Activated CD8-positive, alpha-beta memory T cell treated with anti-CD3 and anti-CD28 coated beads for 48 hours (primary cell): ENCODE data around the gene RAB3IL1.

ENCODE experiments used
- DNase-seq, 3 experiments: peaks; one replicate each; pipeline ENCODE4 v3.0.0-alpha.2; 2020; ENCODE audit warnings: low read depth in 2 of 3, low spot score in 2 of 3

Gene RAB3IL1

GRCh38 chr11:61921446-61921845 lies 4.1 kb upstream of the RAB3IL1 start:
- DNase-seq: no peak

GRCh38 chr11:61919705-61920631 lies 2.6 kb upstream of the RAB3IL1 start:
- DNase-seq: no peak

GRCh38 chr11:61918938-61919704 lies 1.8 kb upstream of the RAB3IL1 start:
- no peak for DNase-seq

- no peak for DNase-seq
Measured at GRCh38 chr11:61918251-61918937, 1.0 kb upstream of the RAB3IL1 start.

- DNase-seq: no peak
Measured at GRCh38 chr11:61916737-61917333, 531 bp downstream of the RAB3IL1 start.

GRCh38 chr11:61914471-61915171 lies 2.7 kb downstream of the RAB3IL1 start:
- no peak for DNase-seq

GRCh38 chr11:61913699-61914395 lies 3.5 kb downstream of the RAB3IL1 start:
- DNase-seq: no peak

- no peak for DNase-seq
Measured at GRCh38 chr11:61912991-61913698, 4.2 kb downstream of the RAB3IL1 start.

GRCh38 chr11:61912530-61912898 lies 4.9 kb downstream of the RAB3IL1 start:
- no peak for DNase-seq

GRCh38 chr11:61911701-61912529 lies 5.5 kb downstream of the RAB3IL1 start:
- no peak for DNase-seq

- DNase-seq: no peak
Measured at GRCh38 chr11:61911128-61911700, 6.2 kb downstream of the RAB3IL1 start.

GRCh38 chr11:61910187-61911127 lies 6.9 kb downstream of the RAB3IL1 start:
- DNase-seq: no peak

GRCh38 chr11:61908730-61909316 lies 8.5 kb downstream of the RAB3IL1 start:
- DNase-seq: no peak

GRCh38 chr11:61907871-61908729 lies 9.3 kb downstream of the RAB3IL1 start:
- no peak for DNase-seq

- no peak for DNase-seq
Measured at GRCh38 chr11:61907282-61907681, 10.1 kb downstream of the RAB3IL1 start.

- DNase-seq: no peak
Measured at GRCh38 chr11:61906522-61906909, 10.8 kb downstream of the RAB3IL1 start.
